ENCODE results near the gene NMBR. TPM values are rescaled to one million over a fixed set of nuclear protein-coding genes. Genes with fewer than 3 reads are reported as not detected.
"Not testable (repeated sequence)": the region's sequence is repeated elsewhere in the genome, so short reads cannot be mapped to it uniquely, and the experiment has no call there.

Gene NMBR
- polyA plus RNA-seq, 4 donors = 0.28 to 0.44 (median 0.29) TPM

GRCh38 chr6:142155895-142156757, 9.2 kb upstream of the NMBR start:
- no peak for DNase-seq (ENCODE audit: low read depth in 4 of 4, low spot score in 2 of 4)

GRCh38 chr6:142155091-142155490, 8.2 kb upstream of the NMBR start:
- DNase-seq (ENCODE audit: low read depth in 4 of 4, low spot score in 2 of 4) = no peak

GRCh38 chr6:142154336-142154735, 7.4 kb upstream of the NMBR start:
- no peak for DNase-seq (ENCODE audit: low read depth in 4 of 4, low spot score in 2 of 4)

- no peak for DNase-seq (ENCODE audit: low read depth in 4 of 4, low spot score in 2 of 4)
Measured at GRCh38 chr6:142153196-142153595, 6.3 kb upstream of the NMBR start.

- DNase-seq (ENCODE audit: low read depth in 4 of 4, low spot score in 2 of 4) = no peak
Measured at GRCh38 chr6:142152746-142153145, 5.8 kb upstream of the NMBR start.

- not testable (repeated sequence) for DNase-seq (ENCODE audit: low read depth in 4 of 4, low spot score in 2 of 4)
Measured at GRCh38 chr6:142141531-142141930, 5.4 kb downstream of the NMBR start.

GRCh38 chr6:142138876-142139275, 8.0 kb downstream of the NMBR start:
- no peak for DNase-seq (ENCODE audit: low read depth in 4 of 4, low spot score in 2 of 4)

GRCh38 chr6:142132625-142133024, 14.3 kb downstream of the NMBR start, which contains the start of gene GJE1:
Gene GJE1, plus strand, starts transcription at chr6:142132925. Its CDS starts 234 bp downstream, at chr6:142133159.
- DNase-seq (ENCODE audit: low read depth in 4 of 4, low spot score in 2 of 4) = no peak

- DNase-seq (ENCODE audit: low read depth in 4 of 4, low spot score in 2 of 4) = no peak
Measured at GRCh38 chr6:142130814-142131213, 16.1 kb downstream of the NMBR start.

GRCh38 chr6:142121342-142121741, 25.6 kb downstream of the NMBR start:
- DNase-seq (ENCODE audit: low read depth in 4 of 4, low spot score in 2 of 4) = no peak

- DNase-seq (ENCODE audit: low read depth in 4 of 4, low spot score in 2 of 4) = no peak
Measured at GRCh38 chr6:142118925-142119324, 28.0 kb downstream of the NMBR start.

GRCh38 chr6:142118328-142118727, 28.6 kb downstream of the NMBR start:
- DNase-seq (ENCODE audit: low read depth in 4 of 4, low spot score in 2 of 4) = no peak

- DNase-seq (ENCODE audit: low read depth in 4 of 4, low spot score in 2 of 4) = no peak
Measured at GRCh38 chr6:142117366-142117765, 29.6 kb downstream of the NMBR start.

- DNase-seq (ENCODE audit: low read depth in 4 of 4, low spot score in 2 of 4) = peak; percentile 17 to 47 (median 24)
Measured at GRCh38 chr6:142112451-142113061, 34.4 kb downstream of the NMBR start.

- DNase-seq (ENCODE audit: low read depth in 4 of 4, low spot score in 2 of 4) = not testable (repeated sequence)
Measured at GRCh38 chr6:142110820-142111219, 36.1 kb downstream of the NMBR start.

GRCh38 chr6:142104820-142105219, 42.1 kb downstream of the NMBR start:
- DNase-seq (ENCODE audit: low read depth in 4 of 4, low spot score in 2 of 4) = not testable (repeated sequence)

- DNase-seq (ENCODE audit: low read depth in 4 of 4, low spot score in 2 of 4) = peak; percentile 15 to 44 (median 24)
Measured at GRCh38 chr6:142088858-142089216, 58.1 kb downstream of the NMBR start.

- peak in 1 of 4 donors; percentile 1 for DNase-seq (ENCODE audit: low read depth in 4 of 4, low spot score in 2 of 4)
Measured at GRCh38 chr6:142087950-142088857, 58.7 kb downstream of the NMBR start.

- DNase-seq (ENCODE audit: low read depth in 4 of 4, low spot score in 2 of 4) = no peak
Measured at GRCh38 chr6:142079130-142079529, 67.8 kb downstream of the NMBR start.

GRCh38 chr6:142075516-142076101, 71.3 kb downstream of the NMBR start:
- no peak for DNase-seq (ENCODE audit: low read depth in 4 of 4, low spot score in 2 of 4)

- DNase-seq (ENCODE audit: low read depth in 4 of 4, low spot score in 2 of 4) = no peak
Measured at GRCh38 chr6:142074516-142074915, 72.4 kb downstream of the NMBR start.
